C4-2B (cell line): ENCODE measurements around the gene ACOT12.

Experiments used
- CTCF ChIP-seq: fragments of 450-650 bp; conservative IDR thresholded peaks from 2 replicates; pipeline ENCODE4 v1.5.1; 2017; ENCODE audit warnings: mild to moderate bottlenecking
- ZFX ChIP-seq: fragments of 450-650 bp; IDR thresholded peaks from 2 replicates; pipeline ENCODE4 v1.6.1; 2017

GRCh38 chr5:81290146-81290545 lies 103.8 kb downstream of the ACOT12 start:
- TF ChIP-seq CTCF: no peak
- TF ChIP-seq ZFX: no peak
